Measurements from ENCODE around the gene PSAPL1.

DNA sequence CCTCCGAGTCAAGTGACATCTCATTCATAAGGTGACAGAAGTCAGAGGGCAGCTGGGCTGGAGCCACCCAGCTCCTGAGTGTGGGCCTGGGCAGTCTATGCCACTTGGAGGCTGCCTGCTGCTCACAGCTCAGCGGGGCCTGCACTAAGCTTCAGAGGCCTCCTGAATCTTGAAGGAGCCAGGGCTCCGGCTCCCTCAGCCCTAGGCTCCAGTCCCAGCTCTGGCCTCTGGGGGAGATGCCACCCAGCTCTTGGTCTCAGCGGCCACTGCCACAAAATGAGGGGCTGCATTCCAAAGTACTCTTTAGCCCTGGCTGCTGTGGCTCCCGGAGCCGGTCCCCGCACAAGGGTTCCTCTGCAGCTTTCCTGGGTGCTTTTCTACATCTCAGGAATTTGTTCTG, 32.7 kb upstream of the PSAPL1 start:
- TF ChIP-seq, protein P1, sequence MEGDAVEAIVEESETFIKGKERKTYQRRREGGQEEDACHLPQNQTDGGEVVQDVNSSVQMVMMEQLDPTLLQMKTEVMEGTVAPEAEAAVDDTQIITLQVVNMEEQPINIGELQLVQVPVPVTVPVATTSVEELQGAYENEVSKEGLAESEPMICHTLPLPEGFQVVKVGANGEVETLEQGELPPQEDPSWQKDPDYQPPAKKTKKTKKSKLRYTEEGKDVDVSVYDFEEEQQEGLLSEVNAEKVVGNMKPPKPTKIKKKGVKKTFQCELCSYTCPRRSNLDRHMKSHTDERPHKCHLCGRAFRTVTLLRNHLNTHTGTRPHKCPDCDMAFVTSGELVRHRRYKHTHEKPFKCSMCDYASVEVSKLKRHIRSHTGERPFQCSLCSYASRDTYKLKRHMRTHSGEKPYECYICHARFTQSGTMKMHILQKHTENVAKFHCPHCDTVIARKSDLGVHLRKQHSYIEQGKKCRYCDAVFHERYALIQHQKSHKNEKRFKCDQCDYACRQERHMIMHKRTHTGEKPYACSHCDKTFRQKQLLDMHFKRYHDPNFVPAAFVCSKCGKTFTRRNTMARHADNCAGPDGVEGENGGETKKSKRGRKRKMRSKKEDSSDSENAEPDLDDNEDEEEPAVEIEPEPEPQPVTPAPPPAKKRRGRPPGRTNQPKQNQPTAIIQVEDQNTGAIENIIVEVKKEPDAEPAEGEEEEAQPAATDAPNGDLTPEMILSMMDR (IDR thresholded peaks at IDR 0.05): no peak
- TF ChIP-seq POLR2A (IDR thresholded peaks at IDR 0.05): no peak
